D721Med (cell line): Measurements from ENCODE around the gene HOXB4.

ENCODE experiments used
- DNase-seq: peaks from one replicate; pipeline ENCODE4 v3.0.0; 2011; ENCODE audit warnings: low spot score; ENCODE audit not compliant: insufficient read length
- FAIRE-seq: peaks from 2 replicates; lab custom pipeline; 2011; peaks lifted over from hg19 to GRCh38; lab: Jason Lieb, UNC
- CTCF ChIP-seq: IDR thresholded peaks from 2 replicates; pipeline ENCODE4 v1.5.1; 2012; ENCODE audit warnings: mild to moderate bottlenecking, control low read depth; ENCODE audit not compliant: insufficient read depth; ENCODE audit errors: missing control alignments

Gene HOXB4

GRCh38 chr17:48624118-48624517 lies 46.0 kb upstream of the HOXB4 start:
- no peak for TF ChIP-seq CTCF
- FAIRE-seq: no peak
- DNase-seq: no peak

GRCh38 chr17:48623583-48623982 lies 45.4 kb upstream of the HOXB4 start:
- no peak for TF ChIP-seq CTCF
- no peak for DNase-seq
- FAIRE-seq: no peak

- no peak for DNase-seq
- FAIRE-seq: no peak
- no peak for TF ChIP-seq CTCF
These were observed 44.7 kb upstream of the HOXB4 start for GRCh38 chr17:48622857-48623256.

DNA sequence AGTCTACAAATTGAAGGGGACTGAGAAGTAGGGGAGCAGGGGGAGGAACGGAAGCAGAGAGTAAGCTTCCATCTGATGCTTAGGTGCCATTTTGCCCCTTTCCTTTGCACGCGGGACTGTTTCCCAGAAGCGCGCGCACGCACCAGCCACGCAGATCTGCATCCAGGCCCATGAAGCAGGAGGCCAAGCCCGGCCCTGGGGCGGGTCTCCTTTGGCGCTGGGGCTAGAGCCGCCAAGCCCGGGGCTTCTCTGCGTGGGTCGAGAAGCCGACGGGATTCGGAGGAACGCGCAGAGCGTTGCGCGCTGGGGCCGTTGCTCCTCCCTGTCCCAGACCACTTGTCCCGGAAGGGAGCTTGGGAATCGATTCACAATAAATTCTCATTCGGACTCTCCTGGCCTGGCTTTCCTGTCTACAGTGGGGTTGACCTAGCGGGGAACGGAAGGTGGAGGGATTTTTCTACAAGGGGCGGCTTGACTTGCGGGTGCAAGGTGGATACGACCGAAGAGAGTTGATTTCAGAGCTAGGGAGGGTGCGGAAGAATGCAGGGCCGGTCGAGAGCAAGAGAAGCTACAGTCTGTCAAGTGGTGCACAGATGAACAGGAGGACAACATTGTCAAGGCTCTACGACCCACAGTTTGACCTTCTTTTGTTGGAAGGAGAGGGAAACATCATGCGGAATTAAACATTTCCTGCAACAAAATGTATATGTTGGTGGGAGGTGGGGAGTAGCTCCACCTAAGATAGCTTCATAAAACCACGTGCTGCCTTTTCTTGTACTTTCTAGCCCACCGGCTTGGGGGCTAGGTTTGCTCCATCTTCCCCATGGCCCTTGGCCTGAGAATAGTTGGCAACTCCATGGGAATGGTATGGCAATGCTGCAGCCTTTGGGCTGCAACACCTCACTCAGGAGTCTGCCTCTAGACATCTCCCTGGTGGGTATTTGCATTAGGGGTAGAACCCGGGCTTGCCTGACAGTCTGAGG lies 43.6 kb upstream of the HOXB4 start:
- DNase-seq (no peak), FAIRE-seq (no peak)
- TF ChIP-seq CTCF: no peak

- no peak for TF ChIP-seq CTCF
- DNase-seq (no peak), FAIRE-seq (no peak)
These were observed 42.5 kb upstream of the HOXB4 start for GRCh38 chr17:48620461-48621139.

- FAIRE-seq: no peak
- no peak for TF ChIP-seq CTCF
These were observed 41.8 kb upstream of the HOXB4 start for GRCh38 chr17:48619826-48620449.

More at GRCh38 chr17:48619826-48620449, 41.8 kb upstream of the HOXB4 start:
- DNase-seq: no peak
